Fibroblast of pulmonary artery (primary cell): Measurements from ENCODE around the gene PTPRG.

Source experiments
- DNase-seq: peaks from one replicate; pipeline ENCODE4 v3.0.0-alpha.2; 2010; ENCODE audit warnings: low read depth
- H3K4me3 ChIP-seq: replicated peaks from 2 replicates; pipeline ENCODE4 v1.5.1; 2011; ENCODE audit warnings: low read depth, mild to moderate bottlenecking, control low read depth, low read length, moderate library complexity
- TF ChIP-seq, protein P1 (sequence below): IDR thresholded peaks from 2 replicates; pipeline ENCODE4 v1.5.1; 2011; ENCODE audit warnings: mild to moderate bottlenecking, control low read depth, low read length, inconsistent platforms; ENCODE audit errors: missing control alignments

The PTPRG gene

DNA sequence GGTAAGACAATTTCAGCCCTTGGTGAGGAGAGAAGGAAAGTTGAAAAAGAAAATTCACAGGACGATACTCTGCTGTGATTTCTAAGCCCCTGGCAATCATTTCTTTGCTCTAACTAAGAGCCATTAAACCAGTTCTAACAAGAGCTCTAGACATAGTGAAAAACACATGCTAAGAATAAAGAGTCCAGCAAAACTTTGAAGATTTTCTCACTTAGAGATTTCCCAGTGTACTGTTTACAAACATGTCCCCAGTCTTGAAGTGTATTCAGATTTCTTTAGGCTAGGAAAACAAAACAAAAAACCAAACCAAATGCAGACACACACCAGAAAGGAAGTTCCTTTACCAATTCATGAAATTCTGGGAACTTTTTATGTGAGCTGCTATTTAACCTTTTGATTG, 325.8 kb downstream of the PTPRG start:
- H3K4me3 ChIP-seq, result no peak overlapping the region
- TF ChIP-seq, protein P1, sequence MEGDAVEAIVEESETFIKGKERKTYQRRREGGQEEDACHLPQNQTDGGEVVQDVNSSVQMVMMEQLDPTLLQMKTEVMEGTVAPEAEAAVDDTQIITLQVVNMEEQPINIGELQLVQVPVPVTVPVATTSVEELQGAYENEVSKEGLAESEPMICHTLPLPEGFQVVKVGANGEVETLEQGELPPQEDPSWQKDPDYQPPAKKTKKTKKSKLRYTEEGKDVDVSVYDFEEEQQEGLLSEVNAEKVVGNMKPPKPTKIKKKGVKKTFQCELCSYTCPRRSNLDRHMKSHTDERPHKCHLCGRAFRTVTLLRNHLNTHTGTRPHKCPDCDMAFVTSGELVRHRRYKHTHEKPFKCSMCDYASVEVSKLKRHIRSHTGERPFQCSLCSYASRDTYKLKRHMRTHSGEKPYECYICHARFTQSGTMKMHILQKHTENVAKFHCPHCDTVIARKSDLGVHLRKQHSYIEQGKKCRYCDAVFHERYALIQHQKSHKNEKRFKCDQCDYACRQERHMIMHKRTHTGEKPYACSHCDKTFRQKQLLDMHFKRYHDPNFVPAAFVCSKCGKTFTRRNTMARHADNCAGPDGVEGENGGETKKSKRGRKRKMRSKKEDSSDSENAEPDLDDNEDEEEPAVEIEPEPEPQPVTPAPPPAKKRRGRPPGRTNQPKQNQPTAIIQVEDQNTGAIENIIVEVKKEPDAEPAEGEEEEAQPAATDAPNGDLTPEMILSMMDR, result no peak
- no peak for DNase-seq

DNA sequence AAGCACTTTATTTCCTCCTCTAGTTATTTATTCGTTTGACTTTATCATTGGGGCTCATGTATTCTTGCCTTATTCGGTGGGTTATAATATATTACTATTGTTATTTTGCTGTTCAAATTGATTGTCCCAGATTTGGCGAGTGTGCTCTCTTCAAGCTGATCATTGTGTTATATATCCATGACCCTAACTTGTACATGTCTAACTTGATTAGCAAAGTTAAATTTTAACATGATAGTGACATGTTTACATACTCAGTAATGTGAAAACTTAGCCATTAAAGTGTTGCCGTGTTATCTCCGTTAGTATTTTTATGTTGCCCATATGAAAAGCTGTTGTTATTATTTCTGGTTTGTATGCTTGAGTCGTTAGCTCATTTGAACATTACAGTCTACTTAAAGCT, 327.9 kb downstream of the PTPRG start:
- DNase-seq, result no peak
- TF ChIP-seq, protein P1, result no peak
- H3K4me3 ChIP-seq, result no peak overlapping the region

DNA sequence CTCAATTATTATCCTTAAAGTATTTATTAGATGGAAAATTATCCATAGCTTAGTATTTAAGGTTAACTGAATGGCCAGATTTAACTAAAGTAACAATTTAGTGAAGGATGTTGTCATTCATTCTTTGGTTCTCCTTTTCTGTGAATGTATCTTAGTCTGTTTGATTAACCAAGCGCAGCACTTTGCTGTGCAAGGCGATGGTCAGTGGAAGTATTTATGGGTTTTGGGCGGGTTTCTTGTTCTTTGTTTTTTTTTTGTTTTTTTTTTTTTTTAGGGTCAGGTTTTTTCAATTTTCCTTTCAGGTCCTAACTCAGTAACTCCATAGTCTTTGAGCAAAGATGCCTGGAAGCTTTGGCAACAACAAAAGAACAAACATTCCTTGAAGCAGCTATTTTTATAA, 328.8 kb downstream of the PTPRG start:
- H3K4me3 ChIP-seq, result no peak overlapping the region
- DNase-seq, result no peak
- TF ChIP-seq, protein P1, result no peak

DNA sequence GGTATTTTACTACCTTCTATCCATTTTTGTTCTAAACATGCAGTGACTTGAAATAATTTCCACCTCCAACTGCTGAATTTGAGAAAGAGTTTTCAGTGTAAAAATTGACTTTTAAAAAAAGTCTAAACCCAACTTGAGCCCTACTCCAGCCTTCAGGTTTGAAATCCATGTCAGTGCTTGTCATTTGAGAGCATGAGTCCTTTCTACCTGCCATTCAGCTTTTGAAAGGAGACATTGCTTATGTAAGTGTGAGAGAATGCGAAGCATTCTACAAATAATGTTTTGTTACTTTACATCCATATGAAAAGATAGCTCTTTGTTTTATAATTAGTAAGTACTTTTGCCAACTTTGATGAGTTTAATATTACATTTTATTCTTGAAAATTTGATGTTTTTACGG, 329.2 kb downstream of the PTPRG start:
- no peak overlapping the region for H3K4me3 ChIP-seq
- TF ChIP-seq, protein P1, result no peak
- DNase-seq, result no peak

DNA sequence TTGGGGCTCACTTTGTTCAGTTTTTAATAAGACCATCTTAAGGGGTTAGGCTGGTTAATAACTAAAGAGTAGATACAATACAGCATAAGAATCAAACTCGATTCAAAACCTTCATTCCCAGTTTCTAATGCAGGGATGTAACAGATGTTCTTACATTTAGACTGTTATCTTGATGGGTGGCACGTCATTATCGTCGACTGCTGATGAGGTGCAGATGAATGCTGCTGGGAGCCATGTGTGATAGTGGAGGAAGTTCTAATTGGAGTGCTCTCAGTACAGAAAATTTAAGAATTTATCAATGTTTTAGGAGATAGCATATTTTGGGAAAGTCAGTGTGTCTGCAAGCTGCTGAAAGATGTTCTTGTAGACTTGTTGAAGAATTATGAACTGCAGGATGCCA, 331.5 kb downstream of the PTPRG start:
- DNase-seq, result no peak
- TF ChIP-seq, protein P1, result no peak
- no peak overlapping the region for H3K4me3 ChIP-seq

DNA sequence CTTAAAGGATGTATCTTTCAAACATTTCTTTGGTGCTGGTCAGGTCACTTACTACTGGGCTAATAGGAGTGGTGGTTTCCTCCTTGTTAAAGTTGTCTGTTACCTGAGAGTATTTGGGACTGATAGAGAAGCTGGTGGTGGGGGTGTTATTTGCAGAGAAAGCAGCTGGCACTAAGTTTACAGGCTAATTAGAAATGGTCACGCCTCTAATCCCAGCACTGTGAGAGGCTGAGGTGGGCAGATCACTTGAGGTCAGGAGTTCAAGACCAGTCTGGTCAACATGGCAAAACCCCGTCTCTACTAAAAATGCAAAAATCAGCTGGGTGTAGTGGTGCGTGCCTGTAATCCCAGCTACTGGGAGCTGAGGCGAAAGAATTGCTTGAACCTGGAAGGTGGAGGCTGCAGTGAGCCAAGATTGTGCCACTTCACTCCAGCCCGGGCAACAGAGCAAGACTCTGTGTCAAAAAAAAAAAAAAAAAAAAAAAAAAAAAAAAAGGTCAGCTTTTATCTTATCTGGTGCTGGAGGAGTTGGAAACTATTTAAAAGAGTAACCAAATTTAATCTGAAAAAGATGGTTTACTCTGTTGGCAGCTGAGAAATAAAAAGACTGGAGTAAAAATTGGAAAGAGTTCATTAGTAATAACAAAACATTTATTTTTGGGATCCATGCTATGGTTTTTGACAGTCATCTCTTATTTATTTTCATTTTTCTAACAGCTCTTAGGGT, 332.6 kb downstream of the PTPRG start:
- TF ChIP-seq, protein P1, result no peak
- no peak overlapping the region for H3K4me3 ChIP-seq
- DNase-seq, result no peak
